Suprapubic skin (tissue), 4 donors: ENCODE measurements around the gene CMPK1.

Source experiments
- EP300 ChIP-seq: sonication (generic); formaldehyde crosslinking; IDR thresholded peaks from one replicate; pipeline ENCODE4 v1.6.1; 2017; ENCODE audit warnings: antibody characterized with exemption
- POLR2A ChIP-seq, 2 donors: fragments of 450-650 bp; IDR thresholded peaks; one replicate each; pipeline ENCODE4 v1.6.1; 2017; ENCODE audit warnings: antibody characterized with exemption in 2 of 2, mild to moderate bottlenecking in 2 of 2, moderate library complexity in 2 of 2
- POLR2AphosphoS5 ChIP-seq, 3 donors: sonication (generic); formaldehyde crosslinking; IDR thresholded peaks; one replicate each; pipeline ENCODE4 v1.6.1; 2017; ENCODE audit warnings: antibody characterized with exemption in 3 of 3
- TF ChIP-seq, protein P1 (sequence below), 2 donors: fragments of 200-600 bp in 1 of 2; fragments of 450-650 bp in 1 of 2; sonication (generic) in 1 of 2; IDR thresholded peaks; one replicate each; pipeline ENCODE4 v1.5.1; 2016 to 2019; ENCODE audit warnings: antibody characterized with exemption in 2 of 2, mild to moderate bottlenecking in 1 of 2, moderate library complexity in 1 of 2

DNA sequence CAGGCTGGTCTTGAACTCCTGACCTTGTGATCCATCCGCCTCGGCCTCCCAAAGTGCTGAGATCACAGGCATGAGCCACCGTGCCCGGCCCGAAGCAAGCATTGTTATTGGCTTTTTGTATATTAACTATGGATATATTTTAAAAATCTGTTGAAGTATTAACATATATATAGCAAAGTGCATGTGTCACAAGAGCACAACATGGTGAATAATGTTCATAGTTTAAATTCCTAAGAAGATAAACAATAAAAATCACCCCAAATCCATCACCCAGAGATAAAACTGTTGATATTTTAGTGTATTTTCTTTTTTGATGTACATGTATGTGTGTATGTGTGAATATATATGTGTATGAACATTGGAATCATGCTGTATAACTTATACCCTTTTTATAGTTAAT lies 73.4 kb downstream of the CMPK1 start:
- TF ChIP-seq POLR2AphosphoS5 (IDR thresholded peaks at IDR 0.05) (no peak), POLR2A (IDR thresholded peaks at IDR 0.05) (no peak), EP300 (no peak)
- TF ChIP-seq, protein P1, sequence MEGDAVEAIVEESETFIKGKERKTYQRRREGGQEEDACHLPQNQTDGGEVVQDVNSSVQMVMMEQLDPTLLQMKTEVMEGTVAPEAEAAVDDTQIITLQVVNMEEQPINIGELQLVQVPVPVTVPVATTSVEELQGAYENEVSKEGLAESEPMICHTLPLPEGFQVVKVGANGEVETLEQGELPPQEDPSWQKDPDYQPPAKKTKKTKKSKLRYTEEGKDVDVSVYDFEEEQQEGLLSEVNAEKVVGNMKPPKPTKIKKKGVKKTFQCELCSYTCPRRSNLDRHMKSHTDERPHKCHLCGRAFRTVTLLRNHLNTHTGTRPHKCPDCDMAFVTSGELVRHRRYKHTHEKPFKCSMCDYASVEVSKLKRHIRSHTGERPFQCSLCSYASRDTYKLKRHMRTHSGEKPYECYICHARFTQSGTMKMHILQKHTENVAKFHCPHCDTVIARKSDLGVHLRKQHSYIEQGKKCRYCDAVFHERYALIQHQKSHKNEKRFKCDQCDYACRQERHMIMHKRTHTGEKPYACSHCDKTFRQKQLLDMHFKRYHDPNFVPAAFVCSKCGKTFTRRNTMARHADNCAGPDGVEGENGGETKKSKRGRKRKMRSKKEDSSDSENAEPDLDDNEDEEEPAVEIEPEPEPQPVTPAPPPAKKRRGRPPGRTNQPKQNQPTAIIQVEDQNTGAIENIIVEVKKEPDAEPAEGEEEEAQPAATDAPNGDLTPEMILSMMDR (IDR thresholded peaks at IDR 0.05) = no peak
